NB4 (cell line): ENCODE data around the gene SUSD6.

Experiments
- POLR2A ChIP-seq: IDR thresholded peaks from 2 replicates; pipeline ENCODE4 v1.6.1; 2011; ENCODE audit warnings: mild to moderate bottlenecking; ENCODE audit not compliant: insufficient read length; ENCODE audit errors: extremely low read depth
- TF ChIP-seq, protein P1 (sequence below): IDR thresholded peaks from one replicate; pipeline ENCODE4 v1.5.1; 2012; ENCODE audit warnings: low read depth, low read length
- TF ChIP-seq, protein P2 (sequence below): IDR thresholded peaks from 2 replicates; pipeline ENCODE4 v1.6.1; 2011; ENCODE audit warnings: low read depth, low read length

DNA sequence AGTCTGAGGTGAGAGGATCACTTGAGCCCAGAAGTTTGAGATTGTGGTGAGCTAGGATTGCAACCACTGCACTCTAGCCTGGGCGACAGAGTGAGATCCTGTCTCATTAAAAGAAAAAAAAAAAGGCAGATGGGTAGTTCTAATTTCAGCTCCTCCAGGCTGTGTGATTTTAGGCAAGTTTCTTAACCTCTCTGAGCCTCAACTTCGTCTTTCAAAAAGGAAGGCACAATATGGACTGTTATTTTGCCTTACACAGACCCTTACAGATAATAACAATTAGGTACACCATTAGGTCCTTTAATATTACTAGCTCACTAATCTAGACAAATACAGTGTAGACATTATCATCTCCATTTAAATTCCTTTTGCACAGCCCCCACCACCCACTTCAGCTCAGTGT lies 31.9 kb upstream of the SUSD6 start:
- TF ChIP-seq, protein P1, sequence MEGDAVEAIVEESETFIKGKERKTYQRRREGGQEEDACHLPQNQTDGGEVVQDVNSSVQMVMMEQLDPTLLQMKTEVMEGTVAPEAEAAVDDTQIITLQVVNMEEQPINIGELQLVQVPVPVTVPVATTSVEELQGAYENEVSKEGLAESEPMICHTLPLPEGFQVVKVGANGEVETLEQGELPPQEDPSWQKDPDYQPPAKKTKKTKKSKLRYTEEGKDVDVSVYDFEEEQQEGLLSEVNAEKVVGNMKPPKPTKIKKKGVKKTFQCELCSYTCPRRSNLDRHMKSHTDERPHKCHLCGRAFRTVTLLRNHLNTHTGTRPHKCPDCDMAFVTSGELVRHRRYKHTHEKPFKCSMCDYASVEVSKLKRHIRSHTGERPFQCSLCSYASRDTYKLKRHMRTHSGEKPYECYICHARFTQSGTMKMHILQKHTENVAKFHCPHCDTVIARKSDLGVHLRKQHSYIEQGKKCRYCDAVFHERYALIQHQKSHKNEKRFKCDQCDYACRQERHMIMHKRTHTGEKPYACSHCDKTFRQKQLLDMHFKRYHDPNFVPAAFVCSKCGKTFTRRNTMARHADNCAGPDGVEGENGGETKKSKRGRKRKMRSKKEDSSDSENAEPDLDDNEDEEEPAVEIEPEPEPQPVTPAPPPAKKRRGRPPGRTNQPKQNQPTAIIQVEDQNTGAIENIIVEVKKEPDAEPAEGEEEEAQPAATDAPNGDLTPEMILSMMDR = no peak
- no peak for TF ChIP-seq POLR2A
- TF ChIP-seq, protein P2, sequence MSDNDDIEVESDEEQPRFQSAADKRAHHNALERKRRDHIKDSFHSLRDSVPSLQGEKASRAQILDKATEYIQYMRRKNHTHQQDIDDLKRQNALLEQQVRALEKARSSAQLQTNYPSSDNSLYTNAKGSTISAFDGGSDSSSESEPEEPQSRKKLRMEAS = no peak
